GM13977 (cell line): ENCODE results near the gene ARHGAP24.

ENCODE experiments used
- DNase-seq: peaks from one replicate; pipeline ENCODE4 v3.0.0; 2012; ENCODE audit warnings: low spot score
- in situ Hi-C: fragments of 300-500 bp; cut with MboI; formaldehyde crosslinking; loops from one replicate; pipeline ENCODE4 v1.12.0; 2022; ENCODE audit warnings: low sequenced_read_pairs, low pct_unique_long_range_greater_than_20kb, mixed read lengths, inconsistent platforms; ENCODE audit not compliant: unreplicated experiment
- TF ChIP-seq, protein P1 (sequence below): IDR thresholded peaks from 2 replicates; pipeline ENCODE4 v1.5.1; 2012; ENCODE audit warnings: mild to moderate bottlenecking, control low read depth; ENCODE audit not compliant: insufficient read depth; ENCODE audit errors: extremely low read depth, missing control alignments

The ARHGAP24 gene

DNA sequence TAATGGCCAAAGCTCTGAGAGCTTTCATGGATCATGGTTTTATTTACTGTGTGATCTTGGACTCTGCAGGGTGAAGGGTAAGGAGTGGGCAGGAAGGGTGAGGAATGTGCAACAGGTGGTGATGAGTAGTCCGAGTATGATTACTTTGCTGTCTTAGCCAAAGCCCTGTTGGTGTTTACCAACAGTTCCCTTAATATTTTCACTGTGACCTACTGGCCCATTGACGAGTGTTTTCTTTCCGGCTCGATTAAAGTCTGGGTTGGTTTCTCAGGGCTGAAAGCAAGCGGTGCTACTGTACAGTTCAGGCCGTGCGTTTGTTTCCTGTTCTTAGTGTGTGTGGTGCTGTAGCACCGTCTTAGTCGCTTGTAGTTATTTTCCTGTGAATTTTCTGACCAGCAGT, 2.6 kb downstream of the ARHGAP24 start:
- in situ Hi-C loops, result no loop called here
- TF ChIP-seq, protein P1, sequence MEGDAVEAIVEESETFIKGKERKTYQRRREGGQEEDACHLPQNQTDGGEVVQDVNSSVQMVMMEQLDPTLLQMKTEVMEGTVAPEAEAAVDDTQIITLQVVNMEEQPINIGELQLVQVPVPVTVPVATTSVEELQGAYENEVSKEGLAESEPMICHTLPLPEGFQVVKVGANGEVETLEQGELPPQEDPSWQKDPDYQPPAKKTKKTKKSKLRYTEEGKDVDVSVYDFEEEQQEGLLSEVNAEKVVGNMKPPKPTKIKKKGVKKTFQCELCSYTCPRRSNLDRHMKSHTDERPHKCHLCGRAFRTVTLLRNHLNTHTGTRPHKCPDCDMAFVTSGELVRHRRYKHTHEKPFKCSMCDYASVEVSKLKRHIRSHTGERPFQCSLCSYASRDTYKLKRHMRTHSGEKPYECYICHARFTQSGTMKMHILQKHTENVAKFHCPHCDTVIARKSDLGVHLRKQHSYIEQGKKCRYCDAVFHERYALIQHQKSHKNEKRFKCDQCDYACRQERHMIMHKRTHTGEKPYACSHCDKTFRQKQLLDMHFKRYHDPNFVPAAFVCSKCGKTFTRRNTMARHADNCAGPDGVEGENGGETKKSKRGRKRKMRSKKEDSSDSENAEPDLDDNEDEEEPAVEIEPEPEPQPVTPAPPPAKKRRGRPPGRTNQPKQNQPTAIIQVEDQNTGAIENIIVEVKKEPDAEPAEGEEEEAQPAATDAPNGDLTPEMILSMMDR, result no peak
- DNase-seq, result no peak

DNA sequence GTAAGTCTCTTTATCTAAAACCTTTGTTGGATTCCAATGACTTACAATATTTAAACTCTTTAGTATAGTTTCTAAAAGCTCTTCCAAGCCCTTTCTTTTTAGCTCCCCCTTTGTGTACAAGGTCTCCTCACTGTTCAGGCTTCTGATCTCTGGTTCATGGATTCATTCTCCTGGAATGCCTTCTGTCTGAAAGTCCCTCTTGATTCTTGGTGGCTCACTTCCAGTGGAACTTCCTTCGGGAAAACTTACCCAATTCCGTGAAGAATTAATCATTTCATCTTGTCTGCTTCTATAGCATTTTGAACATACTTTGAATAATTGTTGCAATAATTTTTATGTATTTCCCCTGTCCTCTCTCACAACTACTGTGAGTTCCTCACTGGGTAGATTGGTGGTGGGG, 3.6 kb downstream of the ARHGAP24 start:
- in situ Hi-C loops, result no loop called here
- TF ChIP-seq, protein P1, result no peak
- no peak for DNase-seq

DNA sequence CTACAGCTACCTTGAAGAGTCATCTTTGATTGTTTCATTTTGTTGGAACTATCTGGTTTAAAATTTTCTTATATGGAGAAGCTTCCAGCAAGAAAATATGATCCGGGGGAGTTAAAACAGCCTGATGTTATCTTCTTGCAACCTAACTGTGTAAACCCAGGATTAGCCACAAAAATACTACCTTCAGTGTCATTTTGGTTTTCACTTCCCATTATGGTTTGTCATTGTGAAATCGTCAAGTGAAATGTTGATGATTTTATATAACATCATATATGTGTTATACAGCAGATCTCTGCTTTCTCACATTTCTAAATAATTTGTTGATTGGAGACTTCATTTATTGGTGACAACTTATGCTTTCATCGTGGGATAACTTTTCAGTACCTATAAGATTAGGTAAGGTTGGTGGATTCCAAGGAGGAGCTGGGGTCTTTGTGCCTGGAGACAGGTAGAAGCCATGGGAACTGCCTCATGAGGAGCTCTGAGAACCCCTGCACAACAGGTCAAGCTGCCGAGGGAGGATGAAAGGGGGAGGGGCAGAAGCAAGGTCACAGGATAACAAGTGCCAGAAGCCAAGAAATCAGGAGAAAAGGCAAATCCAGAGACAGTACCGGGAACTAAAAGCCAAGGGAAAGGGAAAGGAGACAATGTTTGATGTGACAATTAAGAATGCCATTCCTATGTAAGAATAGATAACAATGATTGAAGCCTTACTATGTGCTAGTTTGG, 7.2 kb downstream of the ARHGAP24 start:
- TF ChIP-seq, protein P1, result no peak
- DNase-seq, result no peak
- in situ Hi-C loops, result no loop called here

DNA sequence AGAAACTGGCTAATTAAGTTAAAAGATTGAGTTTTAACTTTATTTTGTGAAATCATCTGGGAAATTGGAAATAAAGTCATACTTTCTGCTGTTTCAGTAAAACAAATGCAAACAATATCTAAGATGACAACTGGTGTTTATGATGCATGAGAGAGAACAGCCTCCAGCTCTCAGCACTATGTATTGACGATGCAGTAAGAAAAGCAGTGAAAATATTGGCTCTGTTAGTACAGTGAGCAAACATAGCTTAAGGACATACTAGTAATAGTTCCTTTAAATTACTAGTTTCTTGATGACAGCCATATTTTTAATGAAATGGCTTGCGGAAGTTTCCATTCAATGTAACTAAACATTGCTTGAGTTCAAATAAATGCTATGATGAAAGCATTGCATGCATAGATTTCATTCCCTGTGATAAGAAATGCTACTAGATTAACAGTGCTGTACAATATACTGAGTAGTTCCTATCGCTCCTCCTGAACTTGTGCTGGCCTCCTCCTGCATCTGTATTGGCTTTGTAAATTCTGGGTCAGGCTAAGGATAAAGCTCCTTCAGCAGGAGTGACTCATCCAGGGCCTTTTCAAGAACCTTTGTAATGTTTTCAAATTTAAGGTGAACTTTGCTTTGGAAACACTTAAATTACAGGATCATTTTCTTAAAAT, 11.6 kb downstream of the ARHGAP24 start:
- in situ Hi-C loops, result no loop called here
- no peak for DNase-seq
- TF ChIP-seq, protein P1, result no peak

DNA sequence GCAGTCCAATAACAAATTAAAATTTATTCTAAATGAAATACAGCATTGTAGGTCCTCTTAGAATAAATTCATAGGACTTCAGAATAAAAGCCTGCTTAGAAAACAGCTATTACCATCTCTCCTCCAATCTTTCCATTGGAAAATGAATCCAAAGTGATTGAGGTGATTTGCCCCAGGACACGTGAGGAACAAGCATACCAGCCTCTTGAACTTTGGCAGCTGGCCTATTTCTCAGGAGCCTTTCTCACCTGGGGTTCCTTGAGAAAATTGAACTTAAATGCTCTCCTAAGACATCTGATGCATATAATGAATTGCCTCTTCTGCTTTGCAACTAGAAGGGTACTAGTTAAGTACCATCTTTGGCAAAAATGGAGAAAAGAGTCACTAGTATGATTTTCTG, 13.5 kb downstream of the ARHGAP24 start:
- DNase-seq, result no peak
- TF ChIP-seq, protein P1, result no peak

DNA sequence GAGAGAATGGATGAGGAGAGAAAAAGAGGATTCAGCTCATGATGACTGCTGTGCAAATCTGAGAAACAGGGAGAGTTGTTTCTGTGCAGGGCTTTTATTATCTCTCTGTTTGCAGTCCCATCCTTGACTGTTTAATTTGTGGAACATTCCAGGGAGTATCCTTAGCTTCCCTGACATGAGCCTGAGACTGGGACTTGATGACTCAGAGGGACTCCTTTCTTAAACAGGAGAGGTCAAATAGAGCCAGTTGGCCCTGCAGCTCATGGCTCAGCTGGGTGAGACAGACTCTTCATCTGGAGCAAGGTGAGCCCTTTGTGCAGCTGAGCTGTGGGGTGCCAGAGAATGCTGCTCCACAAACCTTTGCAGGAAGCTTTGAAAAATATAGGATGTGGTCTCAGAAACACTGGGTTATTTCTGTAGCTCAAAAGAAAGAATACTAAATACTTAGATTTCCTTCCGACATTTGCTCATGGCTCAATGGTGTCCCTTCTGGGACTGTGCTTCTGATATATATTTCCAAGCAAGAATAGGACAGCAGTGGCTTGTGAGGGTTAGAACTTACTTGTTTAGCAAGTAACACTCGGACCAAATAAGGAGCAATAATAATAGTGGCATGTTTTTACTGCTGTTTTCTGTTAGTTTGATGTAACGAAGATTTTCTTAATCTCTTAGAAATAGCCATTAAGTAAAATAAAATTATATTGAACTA, 14.5 kb downstream of the ARHGAP24 start:
- TF ChIP-seq, protein P1, result no peak
- DNase-seq, result no peak
- in situ Hi-C loops, result no loop called here

More for the DNA sequence above, 13.5 kb downstream of the ARHGAP24 start:
- in situ Hi-C loops, result no loop called here
